ENCODE measurements around the gene SBK1. TPM values are rescaled to one million over a fixed set of nuclear protein-coding genes. Genes with fewer than 3 reads are reported as not detected.

Gene SBK1
- total RNA-seq, 1 donor from 2014 or later, result 1.9 TPM

DNA sequence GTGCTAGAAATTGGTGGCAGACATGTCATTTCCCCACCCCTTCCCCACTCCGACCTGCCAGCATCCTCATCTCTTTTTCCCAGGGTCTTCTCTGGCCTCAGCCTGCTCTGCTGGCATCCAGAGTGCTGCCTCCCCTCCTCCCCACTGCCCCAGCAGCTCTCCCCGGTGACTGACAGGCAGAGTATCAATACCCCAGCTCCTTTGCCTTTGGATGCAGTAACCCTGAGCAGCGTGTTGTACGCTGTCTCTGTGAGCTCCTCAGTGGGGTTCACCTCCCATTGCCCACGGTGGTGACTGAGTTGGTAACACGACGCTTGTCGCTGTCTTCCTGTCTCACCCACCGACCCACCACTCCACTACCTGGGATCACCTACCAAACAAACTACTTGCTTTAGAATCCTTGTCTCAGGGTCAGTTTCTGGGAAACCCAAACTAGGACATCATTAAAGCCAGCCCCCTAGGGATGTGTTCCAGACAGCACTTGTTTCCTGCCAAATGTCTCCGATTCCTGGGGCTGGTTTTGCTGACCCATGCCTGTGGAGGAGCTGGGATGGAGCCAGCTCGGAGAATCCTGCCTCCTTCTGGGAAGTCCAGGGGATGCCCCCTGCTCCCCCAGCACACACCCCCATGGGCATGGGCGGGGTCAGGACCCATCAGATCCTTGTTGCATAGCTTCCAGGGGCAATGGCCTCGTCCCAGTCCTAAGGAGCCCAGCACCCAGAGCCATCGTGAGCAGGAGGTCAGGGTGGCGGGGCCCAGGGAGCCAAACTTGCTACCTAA lies 8.3 kb upstream of the SBK1 start:
- no peak for TF ChIP-seq CTCF (IDR thresholded peaks at IDR 0.05)
- ATAC-seq, result no peak
- DNase-seq, result no peak
- no peaks in the 10 kb centered on the region for H3K9me3 ChIP-seq
- H3K27ac ChIP-seq, result no peak overlapping the region
- H3K27me3 ChIP-seq, result peaks cover 6% of the 10 kb centered on the region
- intact Hi-C loops (cut with DNase I), result no loop called here
- no peak overlapping the region for H3K4me3 ChIP-seq
- no peaks in the 10 kb centered on the region for H3K4me1 ChIP-seq
- no peaks in the 10 kb centered on the region for H3K36me3 ChIP-seq

DNA sequence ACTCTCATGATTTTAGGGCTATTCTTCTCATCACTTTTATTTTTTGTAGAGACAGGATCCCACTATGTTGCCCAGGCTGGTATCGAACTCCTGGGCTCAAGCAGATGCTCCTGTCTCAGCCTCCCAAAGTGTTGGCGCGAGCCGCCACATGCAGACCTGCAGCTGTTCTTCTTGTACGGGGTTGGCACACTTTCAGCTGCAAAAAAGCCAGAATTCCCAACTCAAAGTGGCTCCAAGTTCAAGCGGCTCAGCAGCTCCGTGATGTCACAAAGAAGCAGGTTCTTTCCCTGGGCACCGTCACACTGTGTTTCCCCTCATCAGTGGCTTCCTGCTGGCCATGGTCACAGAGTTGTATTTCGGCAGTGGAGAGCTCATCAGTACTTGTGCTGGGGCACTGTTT lies 6.7 kb upstream of the SBK1 start:
- Histone ChIP-seq H3K27ac (no peak overlapping the region), H3K9me3 (no peaks in the 10 kb centered on the region), H3K27me3 (peaks cover 6% of the 10 kb centered on the region), H3K36me3 (no peaks in the 10 kb centered on the region), H3K4me3 (no peak overlapping the region), H3K4me1 (no peaks in the 10 kb centered on the region)
- no peak for DNase-seq
- no peak for TF ChIP-seq CTCF (IDR thresholded peaks at IDR 0.05)
- no peak for ATAC-seq
- intact Hi-C loops (cut with DNase I), result no loop called here

DNA sequence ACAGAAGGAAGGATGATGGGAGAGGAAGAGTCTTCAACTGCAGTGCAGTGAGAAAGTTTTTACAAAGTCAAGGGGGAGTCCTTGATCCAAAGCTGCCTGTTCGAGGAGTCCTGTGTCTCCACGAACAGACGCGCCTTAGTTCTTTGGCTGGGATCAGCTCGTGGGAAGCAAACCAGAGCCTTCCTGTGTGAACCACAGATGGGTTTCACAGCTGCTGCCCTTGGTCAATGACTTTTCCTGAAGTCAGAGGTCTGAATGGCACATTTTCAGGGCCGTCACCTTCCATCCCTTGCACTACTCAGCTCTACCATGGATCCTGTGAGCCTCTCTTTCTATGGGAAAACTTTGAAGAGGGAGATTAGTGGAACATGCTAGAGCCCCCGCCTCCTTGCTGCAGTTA lies 4.2 kb upstream of the SBK1 start:
- TF ChIP-seq CTCF (IDR thresholded peaks at IDR 0.05), result no peak
- no peak overlapping the region for H3K27ac ChIP-seq
- ATAC-seq, result no peak
- H3K36me3 ChIP-seq, result no peaks in the 10 kb centered on the region
- DNase-seq, result no peak
- H3K4me1 ChIP-seq, result peaks cover 6% of the 10 kb centered on the region
- no peak overlapping the region for H3K4me3 ChIP-seq
- H3K9me3 ChIP-seq, result no peaks in the 10 kb centered on the region
- intact Hi-C loops (cut with DNase I), result no loop called here
- H3K27me3 ChIP-seq, result peaks cover 3% of the 10 kb centered on the region

DNA sequence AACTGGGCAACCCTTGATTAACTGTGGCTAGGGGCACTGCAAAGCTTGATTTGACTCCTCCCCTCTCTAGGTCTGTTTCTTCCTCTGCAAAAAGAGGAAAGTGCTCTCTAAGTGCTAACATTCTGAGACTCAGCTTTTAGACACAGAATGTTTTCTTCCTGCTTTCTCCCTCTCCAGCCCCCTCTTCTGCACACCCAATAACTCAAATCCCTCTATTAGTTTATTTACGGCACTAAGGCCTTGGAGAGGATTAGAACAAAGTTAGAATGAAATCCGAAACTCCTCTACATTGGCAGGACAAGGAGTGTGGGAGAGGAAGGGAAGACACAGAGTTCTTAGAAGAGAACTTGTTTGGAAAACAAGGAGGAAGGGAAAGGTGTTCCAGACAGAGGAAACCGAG lies 3.3 kb upstream of the SBK1 start:
- DNase-seq (no peak), ATAC-seq (no peak)
- no peaks in the 10 kb centered on the region for H3K36me3 ChIP-seq
- intact Hi-C loops (cut with DNase I), result no loop called here
- peaks cover 9% of the 10 kb centered on the region for H3K4me1 ChIP-seq
- no peak for TF ChIP-seq CTCF (IDR thresholded peaks at IDR 0.05)
- H3K27me3 ChIP-seq, result peaks cover 3% of the 10 kb centered on the region
- no peak overlapping the region for H3K27ac ChIP-seq
- no peaks in the 10 kb centered on the region for H3K9me3 ChIP-seq
- no peak overlapping the region for H3K4me3 ChIP-seq

GRCh38 chr16:28289939-28290858 lies 2.1 kb upstream of the SBK1 start:
- H3K27me3 ChIP-seq, result peaks cover 3% of the 10 kb centered on the region
- H3K4me3 ChIP-seq, result no peak overlapping the region
- DNase-seq (no peak), ATAC-seq (no peak)
- no peaks in the 10 kb centered on the region for H3K9me3 ChIP-seq
- peaks cover 9% of the 10 kb centered on the region for H3K4me1 ChIP-seq
- H3K36me3 ChIP-seq, result no peaks in the 10 kb centered on the region
- no peak overlapping the region for H3K27ac ChIP-seq
- intact Hi-C loops (cut with DNase I), result no loop called here
- TF ChIP-seq CTCF (IDR thresholded peaks at IDR 0.05), result no peak

All from upper lobe of right lung (tissue), 1 donor.